OCI-LY3 (cell line): ENCODE results near the gene PCED1A.

Source experiments
- EZH2phosphoT487 ChIP-seq: fragments of 200-600 bp; shearing (Covaris generic); IDR thresholded peaks from 2 replicates; pipeline ENCODE4 v1.6.1; 2018; ENCODE audit warnings: antibody characterized with exemption, mixed run types, low read depth
- TF ChIP-seq, protein P1 (sequence below): fragments of 200-600, 300-600 bp; sonication (generic); IDR thresholded peaks from 2 replicates; pipeline ENCODE4 v1.5.1; 2014; ENCODE audit warnings: antibody characterized with exemption, low read length, low read depth

DNA sequence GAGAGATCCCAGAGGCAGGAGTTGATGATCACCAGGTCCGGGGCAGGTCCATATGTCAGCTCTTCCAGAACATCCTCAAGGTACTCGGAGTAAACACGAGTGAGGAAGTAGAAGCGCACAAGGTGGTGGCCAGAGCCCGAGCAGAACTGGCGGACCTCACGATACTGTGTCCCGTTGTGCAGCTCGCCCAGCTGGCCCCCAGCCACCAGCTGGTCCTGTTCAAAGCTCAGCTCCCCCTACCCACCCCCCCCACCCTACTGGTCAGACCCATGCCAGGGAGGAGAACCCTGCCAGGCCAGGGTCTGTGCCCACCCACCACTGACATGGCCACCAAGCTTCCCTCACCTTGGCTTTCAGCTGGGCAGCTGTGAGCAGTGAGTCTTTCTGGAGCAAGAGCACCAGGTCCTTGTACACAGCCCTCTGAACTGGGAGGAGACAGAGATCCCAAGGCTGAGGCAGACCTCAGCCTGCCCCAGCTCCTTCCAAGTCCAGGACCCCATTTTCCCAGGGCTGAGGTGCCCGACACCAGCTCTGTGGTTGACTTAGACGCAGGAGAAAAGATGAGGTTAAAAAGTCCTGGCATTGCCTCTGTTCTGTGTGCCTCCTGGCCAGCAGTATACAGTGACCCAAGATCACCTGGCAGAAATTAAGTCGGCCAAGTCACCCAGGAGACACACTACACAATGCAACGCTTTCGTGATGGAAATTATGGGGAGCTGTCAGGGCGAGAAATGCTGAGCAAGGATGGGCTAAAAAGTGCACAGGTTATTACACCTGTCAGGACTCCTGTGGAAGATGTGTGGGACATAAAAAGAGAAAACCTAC lies 1.4 kb downstream of the PCED1A start:
- TF ChIP-seq, protein P1, sequence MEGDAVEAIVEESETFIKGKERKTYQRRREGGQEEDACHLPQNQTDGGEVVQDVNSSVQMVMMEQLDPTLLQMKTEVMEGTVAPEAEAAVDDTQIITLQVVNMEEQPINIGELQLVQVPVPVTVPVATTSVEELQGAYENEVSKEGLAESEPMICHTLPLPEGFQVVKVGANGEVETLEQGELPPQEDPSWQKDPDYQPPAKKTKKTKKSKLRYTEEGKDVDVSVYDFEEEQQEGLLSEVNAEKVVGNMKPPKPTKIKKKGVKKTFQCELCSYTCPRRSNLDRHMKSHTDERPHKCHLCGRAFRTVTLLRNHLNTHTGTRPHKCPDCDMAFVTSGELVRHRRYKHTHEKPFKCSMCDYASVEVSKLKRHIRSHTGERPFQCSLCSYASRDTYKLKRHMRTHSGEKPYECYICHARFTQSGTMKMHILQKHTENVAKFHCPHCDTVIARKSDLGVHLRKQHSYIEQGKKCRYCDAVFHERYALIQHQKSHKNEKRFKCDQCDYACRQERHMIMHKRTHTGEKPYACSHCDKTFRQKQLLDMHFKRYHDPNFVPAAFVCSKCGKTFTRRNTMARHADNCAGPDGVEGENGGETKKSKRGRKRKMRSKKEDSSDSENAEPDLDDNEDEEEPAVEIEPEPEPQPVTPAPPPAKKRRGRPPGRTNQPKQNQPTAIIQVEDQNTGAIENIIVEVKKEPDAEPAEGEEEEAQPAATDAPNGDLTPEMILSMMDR: no peak
- no peak for TF ChIP-seq EZH2phosphoT487
